Epithelial cell of esophagus (primary cell): ENCODE measurements around the gene OR13C2.
"Not testable (repeated sequence)": the region's sequence is repeated elsewhere in the genome, so short reads cannot be mapped to it uniquely, and the experiment has no call there.

ENCODE experiments used
- DNase-seq: peaks from one replicate; pipeline ENCODE4 v3.0.0; 2010; ENCODE audit warnings: low read depth
- H3K4me3 ChIP-seq: 2 replicates; pipeline ENCODE4 v1.5.1; 2011; ENCODE audit warnings: mild to moderate bottlenecking, low read length, control low read depth
- TF ChIP-seq, protein P1 (sequence below): IDR thresholded peaks from 2 replicates; pipeline ENCODE4 v1.5.1; 2011; ENCODE audit warnings: low read depth, mild to moderate bottlenecking, low read length, control low read depth, inconsistent platforms; ENCODE audit not compliant: insufficient read depth; ENCODE audit errors: missing control alignments

Gene OR13C2

DNA sequence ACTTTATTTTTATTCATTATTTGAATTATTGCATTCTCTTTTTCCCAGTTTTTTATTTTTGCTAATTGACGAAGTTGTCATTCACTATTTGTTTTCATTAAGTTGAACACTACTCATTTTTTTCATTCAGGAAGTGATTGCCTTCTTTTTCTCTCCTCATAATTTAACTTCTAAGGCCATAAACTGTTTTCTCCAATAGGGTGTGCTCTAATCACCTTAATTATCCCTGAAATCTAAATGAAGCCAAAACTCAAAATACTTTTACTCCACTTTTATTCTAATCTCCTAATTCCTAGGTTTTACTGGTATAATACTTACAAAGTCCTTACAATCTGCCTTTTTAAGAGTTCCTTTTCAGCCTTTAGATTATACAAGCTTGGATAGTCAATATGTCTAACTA is 2.9 kb upstream of the OR13C2 start:
- no peak overlapping the region for H3K4me3 ChIP-seq
- DNase-seq = peak; percentile 2
- TF ChIP-seq, protein P1, sequence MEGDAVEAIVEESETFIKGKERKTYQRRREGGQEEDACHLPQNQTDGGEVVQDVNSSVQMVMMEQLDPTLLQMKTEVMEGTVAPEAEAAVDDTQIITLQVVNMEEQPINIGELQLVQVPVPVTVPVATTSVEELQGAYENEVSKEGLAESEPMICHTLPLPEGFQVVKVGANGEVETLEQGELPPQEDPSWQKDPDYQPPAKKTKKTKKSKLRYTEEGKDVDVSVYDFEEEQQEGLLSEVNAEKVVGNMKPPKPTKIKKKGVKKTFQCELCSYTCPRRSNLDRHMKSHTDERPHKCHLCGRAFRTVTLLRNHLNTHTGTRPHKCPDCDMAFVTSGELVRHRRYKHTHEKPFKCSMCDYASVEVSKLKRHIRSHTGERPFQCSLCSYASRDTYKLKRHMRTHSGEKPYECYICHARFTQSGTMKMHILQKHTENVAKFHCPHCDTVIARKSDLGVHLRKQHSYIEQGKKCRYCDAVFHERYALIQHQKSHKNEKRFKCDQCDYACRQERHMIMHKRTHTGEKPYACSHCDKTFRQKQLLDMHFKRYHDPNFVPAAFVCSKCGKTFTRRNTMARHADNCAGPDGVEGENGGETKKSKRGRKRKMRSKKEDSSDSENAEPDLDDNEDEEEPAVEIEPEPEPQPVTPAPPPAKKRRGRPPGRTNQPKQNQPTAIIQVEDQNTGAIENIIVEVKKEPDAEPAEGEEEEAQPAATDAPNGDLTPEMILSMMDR = peak; percentile 13

DNA sequence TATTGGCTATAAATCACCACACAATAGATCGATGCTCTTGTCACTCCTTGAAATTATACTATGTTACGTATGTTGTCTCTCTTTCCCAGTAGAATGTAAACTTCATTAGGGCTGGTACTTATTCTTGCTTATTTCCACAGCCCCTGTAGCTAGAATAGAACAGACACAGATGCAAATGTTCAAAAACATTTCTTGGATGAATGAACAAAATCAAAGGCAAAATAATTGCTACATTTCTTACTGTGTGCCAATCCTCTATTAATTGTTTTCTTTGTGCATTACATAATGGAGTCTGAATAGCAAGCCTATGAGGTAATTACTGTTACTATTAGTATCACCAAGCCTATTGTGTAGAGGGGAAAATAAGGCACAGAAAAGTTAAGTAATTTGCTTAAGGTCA is 725 bp upstream of the OR13C2 start:
- H3K4me3 ChIP-seq = no peak overlapping the region
- TF ChIP-seq, protein P1 = no peak
- peak; percentile 23 for DNase-seq

DNA sequence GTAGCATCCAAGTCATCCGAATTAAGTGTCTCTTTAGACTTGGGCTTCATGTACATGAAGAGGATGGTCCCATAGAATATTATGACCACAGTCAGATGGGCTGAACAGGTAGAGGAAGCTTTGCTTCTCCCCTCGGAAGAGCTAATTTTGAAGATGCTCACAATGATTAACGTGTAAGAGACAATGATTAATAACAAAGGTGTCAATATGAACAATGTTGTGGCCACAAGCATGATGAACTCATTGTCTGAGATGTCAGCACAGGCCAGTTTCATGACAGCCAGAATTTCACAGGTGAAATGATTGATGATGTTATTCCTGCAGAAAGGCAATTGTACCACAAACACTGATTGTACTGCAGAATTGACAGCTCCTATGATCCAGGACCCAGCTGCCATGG is 626 bp downstream of the OR13C2 start:
- DNase-seq = no peak

DNA sequence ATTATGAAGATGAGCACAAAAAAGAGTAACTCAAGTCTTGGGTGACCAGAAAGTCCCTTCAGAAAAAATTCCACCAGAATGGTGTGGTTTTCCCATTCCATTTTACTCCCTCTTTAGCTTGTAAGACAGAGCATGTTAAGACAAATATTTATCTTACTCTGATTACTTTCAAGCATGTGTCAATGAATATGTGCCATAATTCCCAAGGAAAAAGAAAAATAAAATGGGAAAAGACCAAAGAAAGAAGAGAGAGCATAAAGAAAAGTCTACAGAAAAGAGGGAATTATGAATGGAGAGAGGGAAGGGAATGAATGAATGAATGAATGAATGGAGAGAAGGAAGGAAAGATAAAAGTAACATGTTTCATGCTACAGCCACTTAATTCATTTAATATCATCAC is 6.1 kb downstream of the OR13C2 start, which contains the start of gene OR13C5:
Gene OR13C5 (minus strand): TSS at position 101 of the 400 bp plus-strand sequence. CDS start 0 bp downstream, at position 101.
- not testable (repeated sequence) for DNase-seq, H3K4me3 ChIP-seq

More for the DNA sequence above, 626 bp downstream of the OR13C2 start:
- H3K4me3 ChIP-seq = no peak overlapping the region
- TF ChIP-seq, protein P1 = no peak

- not testable (repeated sequence) for H3K4me3 ChIP-seq, DNase-seq
Measured at GRCh38 chr9:104598749-104599148, 6.7 kb downstream of the OR13C2 start.

- DNase-seq = no peak
- TF ChIP-seq, protein P1 = no peak
- H3K4me3 ChIP-seq = no peak overlapping the region
Measured at GRCh38 chr9:104589626-104590025, 15.8 kb downstream of the OR13C2 start.

DNA sequence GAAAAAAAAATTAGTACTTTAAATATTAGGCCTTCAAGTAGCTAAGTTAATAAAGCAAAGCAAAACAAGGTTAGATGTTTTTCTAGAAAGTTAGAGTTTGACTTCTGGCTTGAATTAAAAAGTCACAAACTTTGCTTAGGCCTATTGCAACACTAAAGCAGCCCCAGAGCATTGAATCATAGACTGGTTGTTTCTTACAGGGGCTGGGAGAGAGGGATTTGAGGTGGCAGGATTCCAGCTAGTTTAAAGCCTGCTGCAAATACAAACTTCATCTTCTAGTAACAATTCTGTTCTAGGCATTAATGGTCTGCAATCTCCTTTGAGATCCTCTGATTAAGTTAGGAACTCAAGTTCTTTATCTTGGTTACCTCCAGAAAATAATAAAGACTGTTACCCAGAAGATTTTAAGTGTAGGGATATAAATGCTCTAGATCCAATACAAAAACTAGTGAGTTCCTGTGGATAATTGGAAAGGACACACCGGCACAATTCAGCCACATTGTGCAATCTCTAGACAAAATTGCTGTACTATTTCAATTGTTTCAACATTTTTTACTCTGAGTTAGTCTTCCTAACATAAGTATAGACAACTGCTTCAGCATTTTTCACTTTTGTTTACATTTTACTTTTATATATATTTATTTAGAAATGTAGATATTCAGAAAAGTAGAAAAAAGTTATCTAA is 18.8 kb downstream of the OR13C2 start:
- DNase-seq = no peak
- TF ChIP-seq, protein P1 = no peak
- H3K4me3 ChIP-seq = no peak overlapping the region

GRCh38 chr9:104580562-104580961 is 24.9 kb downstream of the OR13C2 start:
- no peak for DNase-seq
- no peak overlapping the region for H3K4me3 ChIP-seq
- TF ChIP-seq, protein P1 = no peak
